HepG2 (cell line): Measurements from ENCODE around the gene SEC24A. TPM values are rescaled to one million over a fixed set of nuclear protein-coding genes. Genes with fewer than 3 reads are reported as not detected.

Experiments used
- EED ChIP-seq: sonication (generic); formaldehyde crosslinking; IDR thresholded peaks from 2 replicates; pipeline ENCODE4 v1.5.0; 2020; ENCODE audit warnings: mild to moderate bottlenecking, missing genetic modification reagents
- HNRNPLL ChIP-seq: fragments of 200-400 bp; formaldehyde crosslinking; IDR thresholded peaks from 2 replicates; pipeline ENCODE4 v1.6.1; 2017; ENCODE audit warnings: mild to moderate bottlenecking, low read depth, low read length; ENCODE audit not compliant: poor library complexity, severe bottlenecking
- IRX3 ChIP-seq: sonication (generic); formaldehyde crosslinking; IDR thresholded peaks from 2 replicates; pipeline ENCODE4 v1.8.1; 2023; ENCODE audit warnings: mild to moderate bottlenecking, low read depth, missing genetic modification reagents, borderline replicate concordance
- KAT8 ChIP-seq: IDR thresholded peaks from 2 replicates; pipeline ENCODE4 v1.6.1; 2016; ENCODE audit warnings: missing genetic modification reagents, missing compliant biosample characterization
- MBD4 ChIP-seq: IDR thresholded peaks from 2 replicates; pipeline ENCODE4 v1.6.1; 2012; ENCODE audit warnings: low read length, inconsistent platforms, borderline replicate concordance
- MIXL1 ChIP-seq: IDR thresholded peaks from 2 replicates; pipeline ENCODE4 v1.6.1; 2016
- MXD4 ChIP-seq: IDR thresholded peaks from 2 replicates; pipeline ENCODE4 v1.6.1; 2016; ENCODE audit warnings: mild to moderate bottlenecking, missing biosample characterization, missing genetic modification reagents
- NFE2L2 ChIP-seq: fragments of 150-350 bp; IDR thresholded peaks from 2 replicates; pipeline ENCODE4 v1.6.1; 2014; ENCODE audit warnings: low read length
- NFIC ChIP-seq: IDR thresholded peaks from 2 replicates; pipeline ENCODE4 v1.6.1; 2012; ENCODE audit warnings: mild to moderate bottlenecking, low read length, inconsistent platforms
- POLR2A ChIP-seq, 2 experiments: IDR thresholded peaks; 2 replicates each; pipeline ENCODE4 v1.6.1; 2011; ENCODE audit warnings: low read depth in 2 of 2, low read length in 2 of 2, mild to moderate bottlenecking in 1 of 2, moderate library complexity in 1 of 2; ENCODE audit not compliant: insufficient read depth in 1 of 2
- PTBP1 ChIP-seq: fragments of 200-400 bp; formaldehyde crosslinking; IDR thresholded peaks from 2 replicates; pipeline ENCODE4 v1.6.1; 2018; ENCODE audit warnings: low read length, low read depth; ENCODE audit not compliant: poor library complexity, severe bottlenecking
- RBAK ChIP-seq: sonication (generic); formaldehyde crosslinking; IDR thresholded peaks from 2 replicates; pipeline ENCODE4 v1.5.1; 2020; ENCODE audit warnings: mild to moderate bottlenecking, missing genetic modification reagents
- RFX1 ChIP-seq: fragments of 450-650 bp; IDR thresholded peaks from 2 replicates; pipeline ENCODE4 v1.6.1; 2017
- SRSF1 ChIP-seq: fragments of 200-400 bp; formaldehyde crosslinking; optimal IDR thresholded peaks from 2 replicates; pipeline ENCODE3; 2017; ENCODE audit warnings: mild to moderate bottlenecking, low read depth, low read length, moderate library complexity
- STAG1 ChIP-seq: sonication (generic); formaldehyde crosslinking; IDR thresholded peaks from 2 replicates; pipeline ENCODE4 v1.4.0; 2020; ENCODE audit warnings: missing genetic modification reagents
- U2AF2 ChIP-seq: fragments of 200-400 bp; formaldehyde crosslinking; IDR thresholded peaks from 2 replicates; pipeline ENCODE4 v1.6.1; 2017; ENCODE audit warnings: low read depth, mild to moderate bottlenecking, low read length
- ZNF367 ChIP-seq: sonication (generic); formaldehyde crosslinking; IDR thresholded peaks from 2 replicates; pipeline ENCODE4 v1.4.0; 2020; ENCODE audit warnings: missing genetic modification reagents, borderline replicate concordance
- ZNF383 ChIP-seq: sonication (generic); formaldehyde crosslinking; IDR thresholded peaks from 2 replicates; pipeline ENCODE4 v1.4.0; 2020; ENCODE audit warnings: missing genetic modification reagents, mild to moderate bottlenecking, borderline replicate concordance
- ZNF468 ChIP-seq: sonication (generic); formaldehyde crosslinking; IDR thresholded peaks from 2 replicates; pipeline ENCODE4 v1.8.0; 2022; ENCODE audit warnings: mild to moderate bottlenecking, moderate library complexity, missing genetic modification reagents
- ZNF547 ChIP-seq: sonication (generic); formaldehyde crosslinking; IDR thresholded peaks from 2 replicates; pipeline ENCODE4 v1.5.1; 2020; ENCODE audit warnings: mild to moderate bottlenecking, missing genetic modification reagents
- ZNF703 ChIP-seq: sonication (generic); formaldehyde crosslinking; IDR thresholded peaks from 2 replicates; pipeline ENCODE4 v1.5.1; 2020; ENCODE audit warnings: missing genetic modification reagents, mild to moderate bottlenecking, moderate library complexity, borderline replicate concordance
- ZNF75D ChIP-seq: sonication (generic); formaldehyde crosslinking; IDR thresholded peaks from 2 replicates; pipeline ENCODE4 v1.8.1; 2023; ENCODE audit warnings: missing genetic modification reagents, mild to moderate bottlenecking, borderline replicate concordance
- ZNF83 ChIP-seq: sonication (generic); formaldehyde crosslinking; IDR thresholded peaks from 2 replicates; pipeline ENCODE4 v1.4.0; 2020; ENCODE audit warnings: missing genetic modification reagents, mild to moderate bottlenecking, borderline replicate concordance
- ZSCAN29 ChIP-seq: sonication (generic); formaldehyde crosslinking; conservative IDR thresholded peaks from 2 replicates; pipeline ENCODE4 v1.4.0; 2020; ENCODE audit warnings: mild to moderate bottlenecking, missing genetic modification reagents
- polyA plus RNA-seq, 8 experiments: library from polyadenylated mRNA; depleted of rRNA in 3 of 8; stranded (reverse) in 7 of 8; unstranded in 1 of 8; fragments of >200 nt; fragmentation: Illumina TruSeq in 4 of 8; extraction: Trizol in 4 of 8; gene quantifications; 2 replicates each; pipeline versions ENCODE4 v1.2.1 to v1.2.3, GENCODE V29; 2011 to 2016; ENCODE audit warnings: low read depth in 4 of 8, missing spikeins in 1 of 8, mixed read lengths in 1 of 8; ENCODE audit not compliant: insufficient read depth in 1 of 8
- total RNA-seq, 5 experiments: library from RNA; depleted of rRNA; stranded (reverse); fragments of >200 nt; fragmentation: Illumina TruSeq; extraction: Trizol; gene quantifications; 2 replicates each; pipeline ENCODE4 v1.2.3, GENCODE V29; 2016; ENCODE audit warnings: low read depth in 1 of 5
- TF ChIP-seq, protein P1 (sequence below): sonication (generic); formaldehyde crosslinking; IDR thresholded peaks from 2 replicates; pipeline ENCODE4 v1.5.0; 2020; ENCODE audit warnings: mild to moderate bottlenecking, missing genetic modification reagents, borderline replicate concordance
- TF ChIP-seq, protein P2 (sequence below): sonication (generic); formaldehyde crosslinking; IDR thresholded peaks from 2 replicates; pipeline ENCODE4 v1.8.0; 2022; ENCODE audit warnings: missing genetic modification reagents, mild to moderate bottlenecking, inconsistent platforms, borderline replicate concordance

SEC24A gene
- total and polyA plus RNA-seq, 2 of the 13 experiments (the other 11 are each of a cell fraction or from before 2014, with no cell fraction given) = 30.5 to 56.8 TPM

DNA sequence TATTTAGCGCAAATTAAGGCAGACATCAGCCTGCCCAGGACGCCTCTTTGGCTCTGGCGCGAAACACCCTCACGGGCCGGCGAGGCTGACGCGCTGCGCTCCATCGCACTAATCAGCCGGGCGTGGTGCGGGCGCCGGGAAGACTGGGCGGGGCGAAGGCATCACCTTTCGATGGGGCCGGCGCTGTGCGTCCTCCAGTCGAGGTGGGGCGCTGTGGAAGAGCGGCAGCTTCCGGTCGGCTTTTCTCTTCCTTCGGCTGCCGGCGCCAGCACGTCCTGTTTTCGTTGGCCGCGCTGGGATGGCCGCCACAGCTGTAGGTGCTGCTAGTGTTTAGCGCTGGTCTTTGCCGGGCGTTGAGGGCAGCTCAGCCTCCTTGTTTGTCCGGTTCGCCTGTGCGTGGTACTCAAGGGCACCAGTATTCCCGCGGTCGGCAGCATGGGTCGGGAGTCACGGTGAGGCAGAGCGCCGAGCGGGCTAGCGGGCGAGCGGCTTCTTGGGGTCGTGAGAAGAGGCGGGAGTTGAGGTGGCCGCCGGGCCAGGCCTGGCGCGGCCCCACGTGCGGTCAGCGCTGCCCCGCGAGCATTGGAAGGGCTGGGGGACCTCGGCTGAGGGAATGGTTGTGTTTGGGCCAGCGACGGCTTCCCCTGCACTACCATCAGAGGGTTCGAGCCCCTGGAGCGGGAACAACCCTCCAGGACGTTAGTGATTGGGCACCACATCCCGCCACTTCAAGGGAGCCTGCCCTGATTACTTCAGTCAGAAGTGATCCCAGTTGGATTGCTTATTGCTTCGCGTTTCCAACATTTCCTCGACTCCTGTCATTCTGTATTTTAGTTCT lies 110.1 kb downstream of the SEC24A start, which contains the start of gene DDX46 (continued):
- TF ChIP-seq, protein P1, sequence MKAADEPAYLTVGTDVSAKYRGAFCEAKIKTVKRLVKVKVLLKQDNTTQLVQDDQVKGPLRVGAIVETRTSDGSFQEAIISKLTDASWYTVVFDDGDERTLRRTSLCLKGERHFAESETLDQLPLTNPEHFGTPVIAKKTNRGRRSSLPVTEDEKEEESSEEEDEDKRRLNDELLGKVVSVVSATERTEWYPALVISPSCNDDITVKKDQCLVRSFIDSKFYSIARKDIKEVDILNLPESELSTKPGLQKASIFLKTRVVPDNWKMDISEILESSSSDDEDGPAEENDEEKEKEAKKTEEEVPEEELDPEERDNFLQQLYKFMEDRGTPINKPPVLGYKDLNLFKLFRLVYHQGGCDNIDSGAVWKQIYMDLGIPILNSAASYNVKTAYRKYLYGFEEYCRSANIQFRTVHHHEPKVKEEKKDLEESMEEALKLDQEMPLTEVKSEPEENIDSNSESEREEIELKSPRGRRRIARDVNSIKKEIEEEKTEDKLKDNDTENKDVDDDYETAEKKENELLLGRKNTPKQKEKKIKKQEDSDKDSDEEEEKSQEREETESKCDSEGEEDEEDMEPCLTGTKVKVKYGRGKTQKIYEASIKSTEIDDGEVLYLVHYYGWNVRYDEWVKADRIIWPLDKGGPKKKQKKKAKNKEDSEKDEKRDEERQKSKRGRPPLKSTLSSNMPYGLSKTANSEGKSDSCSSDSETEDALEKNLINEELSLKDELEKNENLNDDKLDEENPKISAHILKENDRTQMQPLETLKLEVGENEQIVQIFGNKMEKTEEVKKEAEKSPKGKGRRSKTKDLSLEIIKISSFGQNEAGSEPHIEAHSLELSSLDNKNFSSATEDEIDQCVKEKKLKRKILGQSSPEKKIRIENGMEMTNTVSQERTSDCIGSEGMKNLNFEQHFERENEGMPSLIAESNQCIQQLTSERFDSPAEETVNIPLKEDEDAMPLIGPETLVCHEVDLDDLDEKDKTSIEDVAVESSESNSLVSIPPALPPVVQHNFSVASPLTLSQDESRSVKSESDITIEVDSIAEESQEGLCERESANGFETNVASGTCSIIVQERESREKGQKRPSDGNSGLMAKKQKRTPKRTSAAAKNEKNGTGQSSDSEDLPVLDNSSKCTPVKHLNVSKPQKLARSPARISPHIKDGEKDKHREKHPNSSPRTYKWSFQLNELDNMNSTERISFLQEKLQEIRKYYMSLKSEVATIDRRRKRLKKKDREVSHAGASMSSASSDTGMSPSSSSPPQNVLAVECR = peak; percentile 98
- peak; percentile 37 for TF ChIP-seq PTBP1
- peak; percentile 23; the same call in 1 of the 2 replicates for TF ChIP-seq ZNF367 (CRISPR knock-in tag)
- TF ChIP-seq, protein P2, sequence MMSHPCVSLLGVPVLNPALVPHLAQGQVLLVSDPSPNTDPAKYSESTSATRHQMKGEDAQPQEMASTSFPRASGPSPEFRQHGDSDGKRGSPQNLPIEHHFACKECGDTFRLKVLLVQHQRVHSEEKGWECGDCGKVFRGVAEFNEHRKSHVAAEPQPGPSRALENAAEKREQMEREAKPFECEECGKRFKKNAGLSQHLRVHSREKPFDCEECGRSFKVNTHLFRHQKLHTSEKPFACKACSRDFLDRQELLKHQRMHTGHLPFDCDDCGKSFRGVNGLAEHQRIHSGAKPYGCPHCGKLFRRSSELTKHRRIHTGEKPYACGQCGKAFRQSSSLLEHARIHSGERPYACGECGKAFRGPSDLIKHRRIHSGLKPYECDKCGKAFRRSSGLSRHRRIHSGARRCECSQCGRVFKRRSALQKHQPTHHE (CRISPR knock-in tag) = peak; percentile 93
- 0 out of 2 replicates have a peak, but pooled peaks have one; percentile 68 for TF ChIP-seq U2AF2
- peak; percentile 76 for TF ChIP-seq HNRNPLL
- TF ChIP-seq ZNF468 (CRISPR knock-in tag) = no peak
- no peak for TF ChIP-seq MBD4
- TF ChIP-seq MIXL1 = peak; percentile 92
- 0 out of 2 replicates have a peak, but pooled peaks have one; percentile 24 for TF ChIP-seq RBAK (CRISPR knock-in tag)
- TF ChIP-seq RFX1 = no peak
- peak; percentile 90 for TF ChIP-seq ZSCAN29 (CRISPR knock-in tag)
- TF ChIP-seq ZNF83 = no peak
- no peak for TF ChIP-seq NFE2L2
- peak; percentile 89 to 90 for TF ChIP-seq POLR2A (IDR thresholded peaks at IDR 0.05; ENCODE audit: insufficient read depth in 1 of 2, low read depth in 2 of 2, low read length in 2 of 2)
- no peak for TF ChIP-seq NFIC
- peak; percentile 86; the same call in 1 of the 2 replicates for TF ChIP-seq MXD4 (CRISPR knock-in tag)
- TF ChIP-seq KAT8 = peak; percentile 98
- peak; percentile 71; the same call in 1 of the 2 replicates for TF ChIP-seq ZNF703 (CRISPR knock-in tag)
- no peak; the same call in 1 of the 2 replicates for TF ChIP-seq ZNF75D (CRISPR knock-in tag)
- no peak for TF ChIP-seq SRSF1
- TF ChIP-seq STAG1 (CRISPR knock-in tag) = peak; percentile 33
- peak; percentile 91; the same call in 1 of the 2 replicates for TF ChIP-seq IRX3 (CRISPR knock-in tag)
- TF ChIP-seq ZNF547 (CRISPR knock-in tag) = peak; percentile 80; the same call in 1 of the 2 replicates
- peak; percentile 86; the same call in 1 of the 2 replicates for TF ChIP-seq EED (CRISPR knock-in tag)
- TF ChIP-seq ZNF383 = peak; percentile 90; the same call in 1 of the 2 replicates
